HG03103 (cell line): Measurements from ENCODE around the gene MPL.

Experiments used
- ATAC-seq: cut with Tn5 transposase; IDR thresholded peaks from one replicate; pipeline ENCODE4 v1.9.1; 2021; ENCODE audit warnings: low read depth; ENCODE audit not compliant: unreplicated experiment

MPL gene

DNA sequence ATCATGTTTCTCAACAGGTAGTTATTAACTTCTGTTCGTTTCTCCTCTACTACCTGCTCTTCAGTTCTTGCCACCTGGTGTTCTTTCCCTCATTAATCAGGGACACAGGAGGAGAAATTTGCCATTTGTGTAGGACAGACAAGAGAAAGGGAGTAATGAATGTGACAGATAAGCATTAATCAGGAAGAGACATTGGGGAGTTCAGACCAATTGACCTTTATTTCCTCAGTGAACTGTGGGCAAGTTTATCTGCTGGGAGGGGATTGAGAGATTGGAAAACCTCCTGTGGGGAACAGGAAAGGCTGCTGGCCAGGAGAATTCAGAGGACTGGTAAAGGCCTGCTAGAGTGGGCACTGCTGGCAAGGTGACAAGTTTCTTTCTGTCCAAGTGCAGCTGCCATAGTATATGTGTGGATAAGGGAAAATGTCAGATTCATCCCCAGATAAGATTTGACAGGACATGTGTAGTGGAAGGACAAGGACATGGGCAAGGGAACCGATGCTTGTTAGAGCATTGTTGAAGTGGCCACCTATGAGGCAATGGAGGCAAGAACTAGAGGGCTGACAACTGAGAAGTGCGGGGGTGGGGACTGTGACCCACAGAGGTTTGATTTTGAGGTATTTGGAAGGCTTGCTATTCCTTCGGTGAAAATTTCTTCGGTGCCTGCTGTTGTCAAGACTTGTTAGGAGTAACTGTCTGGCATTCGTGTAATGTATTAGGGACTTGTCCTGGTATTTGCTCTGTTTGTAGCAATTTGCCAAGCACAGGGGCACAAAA lies 64.7 kb downstream of the MPL start:
- no peak for ATAC-seq
